NOMO-1 (cell line): ENCODE data around the gene MICOS13.

ENCODE experiments used
- DNase-seq, 2 experiments: peaks; one replicate each; lab custom pipeline; 2025; ENCODE audit not compliant: unreplicated experiment in 2 of 2; lab: John Stamatoyannopoulos, UW

Gene MICOS13

GRCh38 chr19:5631567-5632240 lies 48.6 kb downstream of the MICOS13 start:
- no peak for DNase-seq

GRCh38 chr19:5628919-5629481 lies 51.3 kb downstream of the MICOS13 start:
- DNase-seq, result peak; percentile 65 to 70

DNA sequence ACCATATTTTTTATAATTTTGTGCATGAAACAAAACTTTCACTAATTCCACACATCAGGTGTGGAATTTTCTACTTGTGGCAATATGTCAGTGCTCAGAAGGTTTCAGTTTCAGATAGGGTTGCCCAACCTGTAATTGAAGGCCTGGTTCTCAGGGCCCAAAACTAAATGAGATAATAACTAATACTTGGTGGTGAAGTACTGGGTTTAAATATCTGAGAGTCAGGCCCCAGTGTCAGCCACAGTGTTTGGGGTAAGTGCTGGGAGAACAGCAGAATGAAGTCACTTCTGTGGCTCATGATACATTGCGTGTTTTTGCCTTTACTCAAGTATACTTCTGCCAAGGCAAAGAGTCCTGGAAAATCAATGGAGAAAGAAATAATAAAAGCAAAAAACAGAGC lies 51.9 kb downstream of the MICOS13 start:
- DNase-seq, result peak; percentile 27 to 42
